HEK293T (cell line): ENCODE measurements around the gene APBA2.

ENCODE experiments used
- CTCF ChIA-PET: fragments of 350-600 bp; formaldehyde crosslinking; extraction: SDS; loops from one replicate; lab custom pipeline; 2021; ENCODE audit warnings: antibody characterized with exemption, inconsistent platforms; lab: Yijun Ruan, JAX
- POLR2A ChIA-PET: fragments of 350-600 bp; formaldehyde crosslinking; extraction: SDS; loops from one replicate; lab custom pipeline; 2020; ENCODE audit warnings: antibody characterized with exemption, inconsistent platforms; lab: Yijun Ruan, JAX
- DNase-seq: peaks from one replicate; pipeline ENCODE4 v3.0.0; 2012; ENCODE audit warnings: mixed read lengths; ENCODE audit errors: extremely low spot score
- ARNT ChIP-seq: fragments of 450-650 bp; IDR thresholded peaks from 2 replicates; pipeline ENCODE4 v1.6.1; 2017; ENCODE audit warnings: mild to moderate bottlenecking
- BHLHE40 ChIP-seq: fragments of 450-650 bp; IDR thresholded peaks from 2 replicates; pipeline ENCODE4 v1.6.1; 2016; ENCODE audit warnings: mild to moderate bottlenecking, moderate library complexity, borderline replicate concordance
- CTBP1 ChIP-seq: fragments of 450-650 bp; IDR thresholded peaks from 2 replicates; pipeline ENCODE4 v1.6.1; 2016; ENCODE audit warnings: borderline replicate concordance
- ELF4 ChIP-seq: fragments of 450-650 bp; IDR thresholded peaks from 2 replicates; pipeline ENCODE4 v1.6.1; 2017; ENCODE audit warnings: antibody characterized with exemption
- FOXA1 ChIP-seq: fragments of 450-650 bp; IDR thresholded peaks from 2 replicates; pipeline ENCODE4 v1.6.1; 2016; ENCODE audit warnings: mild to moderate bottlenecking
- FOXK2 ChIP-seq: fragments of 450-650 bp; IDR thresholded peaks from 2 replicates; pipeline ENCODE4 v1.6.1; 2016; ENCODE audit warnings: mild to moderate bottlenecking
- FOXM1 ChIP-seq: fragments of 450-650 bp; IDR thresholded peaks from 2 replicates; pipeline ENCODE4 v1.6.1; 2017; ENCODE audit warnings: mild to moderate bottlenecking, borderline replicate concordance
- HDGF ChIP-seq: fragments of 450-650 bp; IDR thresholded peaks from 2 replicates; pipeline ENCODE4 v1.6.1; 2017; ENCODE audit warnings: antibody characterized with exemption, borderline replicate concordance
- L3MBTL2 ChIP-seq: fragments of 450-650 bp; conservative IDR thresholded peaks from 2 replicates; pipeline ENCODE4 v1.6.1; 2016; ENCODE audit warnings: mild to moderate bottlenecking
- LEF1 ChIP-seq: fragments of 450-650 bp; IDR thresholded peaks from 2 replicates; pipeline ENCODE4 v1.6.1; 2017; ENCODE audit warnings: mild to moderate bottlenecking, borderline replicate concordance
- NFRKB ChIP-seq: fragments of 450-650 bp; IDR thresholded peaks from 2 replicates; pipeline ENCODE4 v1.6.1; 2016; ENCODE audit warnings: mild to moderate bottlenecking, moderate library complexity
- SP1 ChIP-seq: fragments of 450-650 bp; IDR thresholded peaks from 2 replicates; pipeline ENCODE4 v1.6.1; 2017
- SUZ12 ChIP-seq: fragments of 450-650 bp; IDR thresholded peaks from 2 replicates; pipeline ENCODE4 v1.6.1; 2016; ENCODE audit warnings: mild to moderate bottlenecking
- TARDBP ChIP-seq: fragments of 450-650 bp; IDR thresholded peaks from 2 replicates; pipeline ENCODE4 v1.6.1; 2016
- ZNF384 ChIP-seq: fragments of 450-650 bp; IDR thresholded peaks from 2 replicates; pipeline ENCODE4 v1.6.1; 2016
- TF ChIP-seq, protein P1 (sequence below): fragments of 450-650 bp; IDR thresholded peaks from 2 replicates; pipeline ENCODE4 v1.6.1; 2016

APBA2 gene

DNA sequence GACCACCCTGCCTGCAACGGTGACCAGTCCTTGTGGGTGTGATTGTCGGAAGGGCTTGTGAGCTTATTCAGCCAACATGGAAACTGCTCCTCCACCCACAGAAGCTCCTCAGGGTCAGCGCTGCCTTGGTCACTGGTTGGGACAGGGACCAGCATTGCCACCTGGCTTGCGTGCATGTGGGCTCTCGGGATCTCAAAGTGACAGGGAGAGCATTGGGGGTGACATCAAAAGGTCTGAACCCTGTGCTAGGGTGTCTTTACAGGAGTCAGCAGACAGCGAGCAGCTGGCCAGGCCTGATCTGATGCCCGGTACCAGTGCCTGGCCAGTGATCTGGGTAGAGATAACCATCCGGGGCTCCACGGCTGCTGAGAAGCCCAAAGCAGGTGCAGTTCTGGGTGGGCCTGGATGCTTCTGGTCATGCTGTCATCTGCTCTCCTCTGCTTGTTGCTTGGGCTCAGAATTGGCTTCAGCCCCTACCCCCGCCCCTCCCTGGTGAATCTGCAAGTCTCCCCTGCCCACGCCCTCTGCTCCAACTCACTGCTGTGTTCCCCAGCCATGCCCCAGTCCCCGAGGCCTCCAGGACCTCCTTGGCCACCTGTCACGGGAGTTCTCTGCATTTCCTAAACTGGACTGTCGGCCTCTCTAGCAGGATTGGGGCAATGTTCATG lies 249.0 kb downstream of the APBA2 start:
- DNase-seq: no peak
- CTCF ChIA-PET: interaction anchor here (1.0 kb wide), 1 partner anchor 33 kb away, joined by 3 read pairs; no protein-coding TSS in a partner anchor
- no peak for TF ChIP-seq NFRKB
- POLR2A ChIA-PET: no interaction called here

DNA sequence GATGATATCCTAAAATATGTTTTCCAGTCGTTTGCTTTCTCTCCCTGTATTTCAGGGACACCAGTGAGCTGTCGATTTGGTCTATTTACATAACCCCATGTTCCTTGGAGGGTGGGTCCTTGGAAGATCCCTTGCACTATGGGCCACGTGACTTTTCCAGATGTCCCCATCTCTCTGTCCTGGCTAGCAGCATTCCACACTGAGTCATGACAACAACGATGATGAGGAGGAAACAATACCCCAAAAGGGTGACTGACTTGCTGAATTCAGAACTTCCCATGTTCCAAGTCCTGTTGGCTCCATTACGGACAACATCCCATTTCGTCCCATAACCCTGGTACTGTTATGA lies 249.5 kb downstream of the APBA2 start:
- CTCF ChIA-PET: no interaction called here
- DNase-seq: no peak
- TF ChIP-seq SUZ12: no peak
- TF ChIP-seq NFRKB: no peak
- POLR2A ChIA-PET: no interaction called here

DNA sequence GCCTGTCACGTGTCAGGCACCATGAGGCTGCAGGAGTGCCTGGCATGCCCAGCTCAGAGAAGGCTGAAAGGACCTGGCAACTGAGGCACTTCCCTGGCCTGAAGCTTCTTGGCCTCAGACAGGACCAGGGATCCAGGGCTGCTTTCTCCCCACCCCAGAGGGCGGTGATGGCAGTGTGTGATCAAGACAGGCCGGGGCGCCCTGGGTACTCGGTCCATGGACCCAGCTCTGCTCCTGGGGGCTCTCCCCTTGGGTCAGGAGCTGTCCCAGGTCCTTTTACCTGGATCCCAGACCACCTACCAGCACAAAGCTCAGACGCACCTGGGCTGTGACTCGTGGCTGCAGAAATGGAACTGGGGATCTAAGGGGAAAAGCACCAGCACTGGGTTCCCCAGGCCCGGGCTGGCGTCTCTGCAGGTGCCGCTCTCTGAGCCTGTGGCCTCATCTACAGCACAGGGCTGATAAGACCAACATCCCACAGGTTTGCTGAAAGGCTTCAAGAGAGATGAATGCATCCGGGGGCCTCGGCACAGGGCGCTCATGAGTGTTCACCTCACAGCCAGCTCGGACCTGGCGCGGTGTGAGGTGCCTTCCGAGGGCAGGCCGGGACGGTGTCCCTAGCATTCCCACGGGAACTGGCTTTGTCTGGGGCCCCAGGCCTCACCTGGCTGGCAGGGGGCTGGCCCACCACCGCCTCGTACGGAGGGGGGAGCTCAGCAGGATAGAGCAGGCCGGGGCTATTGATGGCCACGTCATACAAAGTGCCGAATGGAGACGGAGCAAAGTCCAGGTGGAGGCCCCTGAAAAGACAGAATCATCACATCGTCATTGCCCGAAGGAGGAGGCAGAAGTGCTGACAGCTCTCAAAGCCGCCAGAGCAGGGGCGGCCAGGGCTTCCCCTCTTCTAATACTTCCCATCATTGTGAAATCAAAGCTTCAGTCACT lies 250.2 kb downstream of the APBA2 start:
- no peak for TF ChIP-seq HDGF
- TF ChIP-seq FOXA1: no peak
- no peak for TF ChIP-seq SP1
- TF ChIP-seq ELF4: no peak
- TF ChIP-seq ARNT: no peak
- TF ChIP-seq CTBP1: no peak
- TF ChIP-seq FOXM1: no peak
- TF ChIP-seq, protein P1, sequence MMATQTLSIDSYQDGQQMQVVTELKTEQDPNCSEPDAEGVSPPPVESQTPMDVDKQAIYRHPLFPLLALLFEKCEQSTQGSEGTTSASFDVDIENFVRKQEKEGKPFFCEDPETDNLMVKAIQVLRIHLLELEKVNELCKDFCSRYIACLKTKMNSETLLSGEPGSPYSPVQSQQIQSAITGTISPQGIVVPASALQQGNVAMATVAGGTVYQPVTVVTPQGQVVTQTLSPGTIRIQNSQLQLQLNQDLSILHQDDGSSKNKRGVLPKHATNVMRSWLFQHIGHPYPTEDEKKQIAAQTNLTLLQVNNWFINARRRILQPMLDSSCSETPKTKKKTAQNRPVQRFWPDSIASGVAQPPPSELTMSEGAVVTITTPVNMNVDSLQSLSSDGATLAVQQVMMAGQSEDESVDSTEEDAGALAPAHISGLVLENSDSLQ: no peak
- POLR2A ChIA-PET: no interaction called here
- no peak for DNase-seq
- CTCF ChIA-PET: no interaction called here

DNA sequence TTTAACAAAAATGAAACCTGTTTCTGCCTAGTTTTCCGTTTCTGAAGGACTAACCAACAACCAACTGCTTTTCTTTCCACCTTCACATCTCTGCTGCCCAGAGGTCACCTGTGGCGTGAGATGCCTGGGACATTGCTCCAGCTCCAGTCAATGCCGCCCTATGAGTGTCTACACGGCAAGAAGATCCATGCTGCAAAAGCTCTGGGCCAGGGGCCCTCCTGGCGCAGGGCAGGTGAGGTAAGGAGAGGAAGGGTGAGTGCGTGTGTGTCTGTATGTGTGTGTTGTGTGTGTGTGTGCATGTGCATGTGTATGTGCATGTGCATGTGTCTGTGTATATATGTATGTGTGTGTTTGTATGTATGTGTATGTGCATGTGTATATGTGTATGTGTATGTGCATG lies 252.5 kb downstream of the APBA2 start:
- DNase-seq: no peak
- CTCF ChIA-PET: no interaction called here
- POLR2A ChIA-PET: no interaction called here
- TF ChIP-seq TARDBP (no peak), FOXM1 (no peak), SP1 (no peak), NFRKB (no peak), FOXK2 (no peak), HDGF (no peak)
- TF ChIP-seq, protein P1: no peak

DNA sequence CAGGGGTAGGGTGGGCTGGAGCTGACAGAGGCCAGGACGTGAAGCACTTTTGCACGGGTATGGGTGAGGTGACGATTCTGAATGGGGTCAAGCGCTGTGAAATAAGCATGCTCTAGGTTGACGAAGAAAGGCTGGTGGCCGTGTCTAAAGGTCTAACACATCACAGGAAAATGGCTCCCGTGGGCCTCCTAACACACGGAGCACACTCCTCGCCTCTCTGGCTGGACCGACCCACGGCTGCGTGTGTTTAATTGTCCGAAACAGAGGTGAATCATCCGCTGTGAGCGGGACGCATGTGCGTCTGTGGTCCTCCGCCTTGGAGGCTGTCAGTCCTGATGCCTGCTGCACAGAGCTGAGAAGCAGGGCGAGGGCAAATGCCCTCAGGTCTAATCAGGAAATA lies 253.3 kb downstream of the APBA2 start:
- POLR2A ChIA-PET: no interaction called here
- CTCF ChIA-PET: interaction anchor here (0.6 to 2.0 kb wide), 9 partner anchors 10 to 485 kb away, joined by 3 to 8 read pairs (median 4); no protein-coding TSS in a partner anchor
- no peak for DNase-seq
- TF ChIP-seq ZNF384 (no peak), SP1 (no peak), NFRKB (no peak), TARDBP (no peak), L3MBTL2 (no peak), FOXK2 (no peak), SUZ12 (no peak), ELF4 (no peak), ARNT (no peak), BHLHE40 (no peak), FOXM1 (no peak), LEF1 (no peak), FOXA1 (no peak), CTBP1 (no peak), HDGF (no peak)
- TF ChIP-seq, protein P1: no peak

DNA sequence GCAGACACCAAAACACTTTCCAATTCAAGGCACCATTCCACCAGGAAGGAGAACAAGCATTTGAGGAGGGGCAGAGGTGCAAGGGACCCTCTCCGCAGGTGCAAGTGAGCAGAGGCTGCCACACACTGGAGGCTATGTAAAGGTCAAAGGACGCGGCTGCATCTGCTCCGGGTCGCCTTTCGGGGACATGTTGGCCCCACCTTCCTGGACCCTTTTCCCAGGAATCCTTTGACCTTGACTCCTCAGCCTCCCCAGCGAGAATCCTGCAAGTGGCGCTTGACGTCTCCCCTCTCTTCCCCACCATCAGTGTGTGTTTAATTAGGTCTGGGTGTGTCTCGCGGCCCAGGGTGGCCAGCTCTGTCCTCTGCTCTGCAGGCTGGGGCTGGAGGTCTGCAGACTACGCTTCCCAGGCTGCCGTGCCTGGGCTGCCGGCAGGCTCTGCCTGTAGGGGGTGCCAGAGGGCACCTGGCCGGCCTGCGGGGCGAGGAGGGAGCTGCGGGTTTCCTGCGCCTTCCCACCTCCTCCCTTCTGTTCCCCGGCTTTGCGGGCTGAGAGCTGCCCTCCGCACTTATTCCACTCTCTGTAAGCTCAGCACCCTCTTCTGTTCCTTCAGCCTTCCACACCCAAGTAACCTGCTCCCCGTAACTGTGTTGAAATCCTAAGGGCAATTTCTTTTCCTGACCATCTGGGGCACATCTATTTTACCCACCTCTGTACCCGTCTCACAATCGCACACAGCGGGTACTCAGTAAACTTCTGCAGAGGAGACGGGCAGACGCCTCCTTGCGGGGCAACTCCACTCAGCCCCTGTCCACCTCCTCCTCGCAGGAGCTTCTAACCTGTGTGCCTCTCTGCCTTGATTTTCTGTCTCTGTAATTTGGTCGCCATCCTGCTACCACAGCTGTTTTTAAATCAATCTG lies 254.0 kb downstream of the APBA2 start:
- TF ChIP-seq FOXM1 (no peak), SP1 (no peak), ZNF384 (no peak), ELF4 (no peak), SUZ12 (no peak), BHLHE40 (no peak), HDGF (no peak), FOXA1 (no peak), L3MBTL2 (no peak), CTBP1 (no peak), TARDBP (no peak), ARNT (no peak), FOXK2 (no peak), LEF1 (no peak)
- TF ChIP-seq, protein P1: no peak
- CTCF ChIA-PET: interaction anchor here (0.5 to 2.0 kb wide), 16 partner anchors 9 to 484 kb away, joined by 3 to 8 read pairs (median 4); no protein-coding TSS in a partner anchor
- POLR2A ChIA-PET: no interaction called here
- peak; percentile 81 for DNase-seq
